GM12801 (cell line): ENCODE measurements around the gene EPB41L3.

Experiments
- CTCF ChIP-seq: IDR thresholded peaks from one replicate; pipeline ENCODE4 v1.5.1; 2011; ENCODE audit warnings: control low read depth; ENCODE audit not compliant: insufficient read length; ENCODE audit errors: extremely low read depth

The EPB41L3 gene

GRCh38 chr18:5508821-5509220 is 35.0 kb downstream of the EPB41L3 start:
- TF ChIP-seq CTCF = no peak

GRCh38 chr18:5507756-5508155 is 36.0 kb downstream of the EPB41L3 start:
- no peak for TF ChIP-seq CTCF

- TF ChIP-seq CTCF = no peak
These were observed 37.6 kb downstream of the EPB41L3 start for GRCh38 chr18:5506174-5506573.

GRCh38 chr18:5503740-5504139 is 40.1 kb downstream of the EPB41L3 start:
- TF ChIP-seq CTCF = no peak

- TF ChIP-seq CTCF = no peak
These were observed 43.4 kb downstream of the EPB41L3 start for GRCh38 chr18:5500158-5500939.

GRCh38 chr18:5498452-5498851 is 45.3 kb downstream of the EPB41L3 start:
- TF ChIP-seq CTCF = no peak

- TF ChIP-seq CTCF = no peak
These were observed 47.5 kb downstream of the EPB41L3 start for GRCh38 chr18:5496305-5496704.
